Measurements from ENCODE around the gene SLC8A1.

SLC8A1 gene

GRCh38 chr2:40421631-40422297 is 30.1 kb downstream of the SLC8A1 start:
- DNase-seq (ENCODE audit: low read depth), result no peak

GRCh38 chr2:40420478-40420877 is 31.4 kb downstream of the SLC8A1 start:
- DNase-seq (ENCODE audit: low read depth), result no peak

DNA sequence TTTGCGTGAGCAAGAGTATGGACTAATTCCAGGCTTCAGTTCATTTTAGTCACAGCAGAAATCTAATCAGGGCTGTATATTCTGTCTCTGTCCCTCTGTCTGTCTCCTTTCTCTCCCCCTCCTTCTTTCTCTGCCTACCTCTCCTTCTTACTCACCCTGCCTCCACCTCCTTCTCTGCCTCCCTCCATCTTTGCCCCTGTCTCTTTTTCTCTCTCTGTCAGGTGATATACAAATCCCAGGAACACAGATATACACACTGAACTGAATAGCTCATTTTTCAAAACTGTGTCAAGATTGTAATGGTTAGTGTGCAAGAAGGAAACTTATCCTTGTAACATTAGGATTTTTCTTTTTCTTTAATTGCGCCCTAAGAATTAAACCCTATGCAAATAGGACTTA is 32.5 kb downstream of the SLC8A1 start:
- no peak for DNase-seq (ENCODE audit: low read depth)

DNA sequence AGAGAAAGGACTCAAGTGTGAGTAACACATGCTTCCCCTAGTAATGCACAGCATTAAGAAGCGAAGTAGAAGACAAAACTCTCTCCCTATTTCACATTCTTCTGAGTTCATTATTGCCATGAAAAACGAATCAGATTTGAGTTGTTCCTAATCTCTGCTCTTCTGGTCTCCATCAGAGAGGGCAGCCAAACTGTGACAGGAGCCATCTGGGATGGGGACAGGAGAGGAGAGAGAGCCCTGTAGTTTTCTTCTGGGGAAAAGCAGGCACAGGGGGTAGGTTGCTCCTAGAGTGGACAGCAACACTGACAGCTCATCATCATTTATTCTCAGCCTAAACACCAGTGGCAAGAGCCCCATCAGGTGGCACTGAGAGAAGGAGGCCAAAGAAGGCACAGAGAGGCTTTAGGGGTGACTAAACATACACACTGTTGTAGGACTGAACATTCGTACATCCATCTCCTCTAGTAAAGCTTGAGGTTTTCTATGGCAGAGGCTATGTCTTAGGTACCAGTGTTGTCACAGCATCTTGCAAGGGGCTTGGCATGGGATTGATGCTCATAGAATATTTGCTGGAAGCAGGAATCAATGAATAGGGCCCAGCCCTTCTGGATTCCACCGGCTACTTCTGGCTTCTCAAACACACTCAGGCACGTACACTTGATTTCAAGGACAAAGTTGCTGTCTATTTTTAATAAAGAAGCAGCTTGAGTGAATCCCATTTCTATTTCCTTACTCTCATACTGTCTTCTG is 33.1 kb downstream of the SLC8A1 start:
- no peak for DNase-seq (ENCODE audit: low read depth)

GRCh38 chr2:40416486-40416885 is 35.4 kb downstream of the SLC8A1 start:
- no peak for DNase-seq (ENCODE audit: low read depth)

DNA sequence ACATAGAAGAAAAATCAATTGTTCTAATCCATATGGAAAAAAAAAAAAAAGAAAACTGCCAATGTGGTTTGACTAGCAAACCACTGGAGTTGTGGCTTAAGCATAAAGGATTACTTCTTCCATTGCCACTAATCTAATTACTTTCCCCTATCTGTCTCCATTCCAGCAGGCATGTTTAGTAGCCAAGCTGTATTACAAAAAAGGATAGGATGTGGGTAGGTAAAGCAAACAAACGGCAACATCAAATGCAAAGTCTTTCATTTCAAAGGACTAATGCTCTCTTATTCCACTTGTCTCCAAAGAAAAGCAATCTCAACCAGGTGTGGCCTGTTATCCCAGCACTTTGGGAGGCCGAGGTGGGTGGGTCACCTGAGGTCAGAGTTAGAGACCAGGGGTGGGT is 36.5 kb downstream of the SLC8A1 start:
- DNase-seq (ENCODE audit: low read depth), result no peak

- no peak for DNase-seq (ENCODE audit: low read depth)
Measured at GRCh38 chr2:40412456-40412855, 39.4 kb downstream of the SLC8A1 start.

- DNase-seq (ENCODE audit: low read depth), result no peak
Measured at GRCh38 chr2:40410695-40411094, 41.2 kb downstream of the SLC8A1 start.

- DNase-seq (ENCODE audit: low read depth), result no peak
Measured at GRCh38 chr2:40409734-40410133, 42.2 kb downstream of the SLC8A1 start.

DNA sequence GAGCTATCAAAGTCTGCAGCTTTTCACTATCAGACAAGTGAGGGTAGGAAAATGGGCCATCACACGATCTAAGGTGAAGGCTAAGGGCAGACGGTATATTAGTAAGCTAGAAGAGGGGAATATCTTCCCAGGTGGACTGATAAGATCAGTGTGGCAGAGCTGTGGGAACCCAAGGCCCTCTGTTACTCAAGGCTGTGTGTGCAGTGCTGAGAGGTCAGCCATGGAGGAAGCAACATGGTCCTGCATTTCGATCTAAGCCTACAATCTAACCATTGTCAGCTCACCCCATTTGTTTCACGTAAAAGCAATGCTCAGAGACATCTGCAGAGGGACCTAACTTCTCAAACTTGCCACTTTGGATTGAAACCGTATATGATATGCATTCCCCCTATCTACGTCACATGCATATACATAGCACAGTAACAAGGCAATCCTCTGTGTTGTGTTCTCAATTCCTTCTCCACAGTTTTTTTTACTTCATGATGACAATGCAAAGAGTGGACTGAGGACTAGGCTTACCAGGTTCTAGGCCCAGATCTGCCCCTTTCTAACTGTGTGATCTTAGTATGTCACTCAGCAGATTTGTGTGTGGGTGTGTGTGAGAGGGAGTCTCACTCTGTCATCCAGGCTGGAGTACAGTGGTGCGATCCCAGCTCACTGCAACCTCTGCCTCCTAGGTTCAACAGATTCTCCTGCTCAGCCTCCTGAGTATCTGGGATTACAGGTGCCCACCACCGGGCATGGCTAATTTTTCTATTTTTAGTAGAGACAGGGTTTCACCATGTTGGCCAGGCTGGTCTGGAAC is 45.2 kb downstream of the SLC8A1 start:
- DNase-seq (ENCODE audit: low read depth), result no peak

- DNase-seq (ENCODE audit: low read depth), result no peak
Measured at GRCh38 chr2:40405465-40405864, 46.4 kb downstream of the SLC8A1 start.

DNA sequence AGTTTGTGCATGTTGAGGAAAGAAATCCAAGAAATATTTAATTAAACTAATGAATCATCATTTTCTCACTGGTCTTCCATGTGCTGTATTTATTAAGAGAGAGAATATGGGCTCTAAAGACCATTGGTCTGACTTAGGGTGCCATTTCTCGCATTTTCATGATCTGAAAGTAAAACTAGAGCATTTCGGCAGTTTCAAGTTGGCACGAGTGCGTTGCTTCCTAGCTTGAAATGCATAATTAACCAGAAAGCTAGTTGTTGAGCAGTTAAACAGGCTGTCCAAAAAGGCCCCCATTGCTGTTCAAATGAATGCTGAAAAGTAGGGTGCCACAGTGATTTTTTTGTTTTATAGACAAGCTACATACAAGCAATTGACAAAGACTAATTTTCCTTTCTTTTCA is 47.4 kb downstream of the SLC8A1 start:
- no peak for DNase-seq (ENCODE audit: low read depth)

DNA sequence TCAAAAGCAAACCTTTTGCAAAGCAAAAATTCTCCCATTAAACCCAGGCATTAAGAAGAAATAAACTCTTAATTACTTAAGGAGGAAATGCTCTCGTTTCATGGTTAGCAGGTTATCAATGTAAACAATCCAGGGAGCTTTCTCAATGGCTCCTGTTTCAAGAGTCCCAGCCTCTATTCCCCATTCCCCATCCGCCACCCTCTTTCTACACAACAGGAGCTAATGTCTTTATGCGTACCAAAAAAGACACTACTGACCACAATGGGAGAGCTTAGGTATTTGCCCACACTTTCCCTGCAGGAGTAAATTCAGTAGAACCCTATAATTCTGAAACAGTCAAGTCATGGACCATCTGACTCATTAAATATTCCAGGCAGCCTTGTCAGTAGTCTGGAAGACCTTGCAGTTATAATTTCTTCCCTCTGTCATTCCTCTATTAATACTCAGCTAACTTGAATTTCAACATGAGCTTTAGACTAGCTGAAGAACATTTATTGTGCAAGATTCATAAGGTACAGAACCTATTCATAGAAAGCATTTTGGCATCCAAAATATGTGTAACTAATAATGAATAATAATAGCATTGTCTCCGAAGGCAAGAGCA is 48.6 kb downstream of the SLC8A1 start:
- DNase-seq (ENCODE audit: low read depth), result peak; percentile 51

DNA sequence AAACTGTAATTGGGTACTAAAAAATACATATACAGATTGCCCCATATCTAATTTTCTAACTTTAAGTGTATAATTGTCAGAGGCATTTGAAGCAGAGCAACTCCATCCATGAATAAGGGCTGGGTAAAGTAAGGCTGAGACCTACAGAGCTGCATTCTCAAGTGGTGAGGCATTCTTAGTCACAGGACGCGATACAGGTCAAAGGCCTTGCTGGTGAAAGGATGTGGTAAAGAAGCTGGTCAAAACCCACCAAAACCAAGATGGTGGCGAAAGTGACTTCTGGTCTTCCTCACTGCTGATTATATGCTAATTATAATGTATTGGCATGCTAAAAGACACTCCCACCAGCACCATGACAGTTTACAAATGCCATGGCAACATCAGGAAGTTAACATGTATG is 50.0 kb downstream of the SLC8A1 start:
- peak; percentile 90 for DNase-seq (ENCODE audit: low read depth)

DNA sequence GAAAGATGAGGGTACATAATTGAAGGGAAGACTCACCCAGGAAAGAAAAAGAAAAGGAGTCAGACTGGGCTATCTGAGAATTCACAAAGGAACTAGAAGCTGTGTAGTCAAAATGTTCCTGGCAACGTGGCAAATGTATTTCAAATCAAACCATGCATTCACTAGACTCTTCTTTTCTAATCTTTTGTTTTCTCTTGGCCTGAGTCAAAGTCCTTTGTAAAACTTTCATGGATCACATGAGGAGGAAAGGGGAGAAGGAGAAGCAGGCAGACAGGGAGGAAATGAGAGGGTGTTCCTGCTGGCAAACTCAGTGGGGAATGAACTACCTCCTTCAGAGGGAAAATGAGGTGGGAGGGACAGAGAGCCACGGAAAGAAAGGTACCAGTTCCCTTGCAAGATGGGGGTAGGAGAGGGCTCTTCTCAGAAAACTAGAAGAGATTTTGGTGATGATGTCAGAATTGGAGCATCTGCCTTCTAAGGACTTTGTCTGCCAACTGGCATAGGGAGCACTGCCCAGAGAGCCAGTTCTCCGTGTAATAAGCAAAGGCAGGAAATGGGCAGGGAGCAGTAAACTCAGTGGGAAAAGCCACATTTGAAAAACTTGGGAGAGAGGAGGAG is 51.4 kb downstream of the SLC8A1 start:
- no peak for DNase-seq (ENCODE audit: low read depth)

DNA sequence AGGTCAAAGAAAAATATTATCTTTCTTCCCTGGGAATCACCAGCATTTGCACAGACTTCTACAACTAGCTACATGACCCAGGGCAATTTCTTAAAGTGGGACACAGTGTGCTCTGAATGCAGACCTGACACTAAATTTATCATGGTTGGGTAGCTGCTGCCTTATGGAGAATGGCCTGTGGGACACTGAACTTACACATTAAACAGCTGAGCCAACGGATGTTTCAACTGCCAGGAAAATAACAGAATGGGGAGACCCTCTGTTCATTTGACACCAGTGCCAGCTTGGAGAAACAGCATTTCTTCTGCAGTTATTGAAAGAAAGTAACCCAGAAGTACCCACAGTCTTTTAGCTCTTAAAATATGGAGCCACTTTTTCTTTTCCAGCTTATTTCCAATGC is 54.1 kb downstream of the SLC8A1 start:
- DNase-seq (ENCODE audit: low read depth), result no peak

- no peak for DNase-seq (ENCODE audit: low read depth)
Measured at GRCh38 chr2:40396124-40396523, 55.8 kb downstream of the SLC8A1 start.

GRCh38 chr2:40395169-40396073 is 56.5 kb downstream of the SLC8A1 start:
- DNase-seq (ENCODE audit: low read depth), result no peak

GRCh38 chr2:40394597-40394996 is 57.3 kb downstream of the SLC8A1 start:
- DNase-seq (ENCODE audit: low read depth), result no peak

- DNase-seq (ENCODE audit: low read depth), result no peak
Measured at GRCh38 chr2:40394031-40394430, 57.9 kb downstream of the SLC8A1 start.

DNA sequence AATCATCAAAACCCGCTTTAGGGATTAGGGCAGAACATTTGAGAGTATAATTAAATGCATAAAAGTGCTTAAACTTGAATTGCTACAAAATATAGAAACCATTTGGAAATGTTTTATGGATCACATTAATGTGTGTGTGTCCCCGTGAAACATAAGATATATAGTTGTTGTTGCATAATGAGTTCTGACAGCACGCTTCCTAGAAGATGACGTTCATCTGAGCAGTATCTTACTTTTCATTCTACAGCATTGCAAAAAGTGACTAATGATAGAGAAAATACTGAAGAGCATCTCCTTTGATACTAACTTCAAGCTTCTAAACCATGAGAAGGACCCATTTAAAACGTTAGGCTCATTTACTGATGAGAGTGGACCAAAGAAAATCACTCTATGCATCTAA is 63.7 kb downstream of the SLC8A1 start:
- DNase-seq (ENCODE audit: low read depth), result no peak
